Liver (tissue), 3 donors: ENCODE data around the gene NFIA.

Experiments used
- CTCF ChIP-seq: fragments of 150-350 bp; IDR thresholded peaks from 2 replicates; pipeline ENCODE4 v1.5.1; 2017; ENCODE audit warnings: improper control_type of control experiment, low read depth, low read length; ENCODE audit not compliant: missing input control
- FOXA1 ChIP-seq: IDR thresholded peaks from 2 replicates; pipeline ENCODE4 v1.6.1; 2016; ENCODE audit warnings: antibody characterized with exemption
- JUND ChIP-seq, 2 donors: IDR thresholded peaks; 2 replicates each; pipeline ENCODE4 v1.6.1; 2016; ENCODE audit warnings: antibody characterized with exemption in 2 of 2
- MAX ChIP-seq: IDR thresholded peaks from 2 replicates; pipeline ENCODE4 v1.6.1; 2016; ENCODE audit warnings: antibody characterized with exemption
- RAD21 ChIP-seq, 2 donors: IDR thresholded peaks; 2 replicates each; pipeline ENCODE4 v1.6.1; 2016; ENCODE audit warnings: antibody characterized with exemption in 2 of 2, mild to moderate bottlenecking in 2 of 2
- RXRA ChIP-seq, 2 donors: IDR thresholded peaks; 2 replicates each; pipeline ENCODE4 v1.6.1; 2017 to 2018; ENCODE audit warnings: antibody characterized with exemption in 2 of 2, mild to moderate bottlenecking in 1 of 2
- SP1 ChIP-seq: IDR thresholded peaks from 2 replicates; pipeline ENCODE4 v1.6.1; 2018; ENCODE audit warnings: antibody characterized with exemption, mild to moderate bottlenecking
- TAF1 ChIP-seq: conservative IDR thresholded peaks from 2 replicates; pipeline ENCODE4 v1.6.1; 2016; ENCODE audit warnings: antibody characterized with exemption, mild to moderate bottlenecking
- YY1 ChIP-seq: IDR thresholded peaks from 2 replicates; pipeline ENCODE4 v1.6.1; 2016; ENCODE audit warnings: antibody characterized with exemption, mild to moderate bottlenecking
- ZBTB33 ChIP-seq: IDR thresholded peaks from 2 replicates; pipeline ENCODE4 v1.6.1; 2016; ENCODE audit warnings: antibody characterized with exemption
- TF ChIP-seq, protein P1 (sequence below): IDR thresholded peaks from 2 replicates; pipeline ENCODE4 v1.6.1; 2016; ENCODE audit warnings: antibody characterized with exemption, mild to moderate bottlenecking
- donor health status: healthy.
- donor health status: healthy.

DNA sequence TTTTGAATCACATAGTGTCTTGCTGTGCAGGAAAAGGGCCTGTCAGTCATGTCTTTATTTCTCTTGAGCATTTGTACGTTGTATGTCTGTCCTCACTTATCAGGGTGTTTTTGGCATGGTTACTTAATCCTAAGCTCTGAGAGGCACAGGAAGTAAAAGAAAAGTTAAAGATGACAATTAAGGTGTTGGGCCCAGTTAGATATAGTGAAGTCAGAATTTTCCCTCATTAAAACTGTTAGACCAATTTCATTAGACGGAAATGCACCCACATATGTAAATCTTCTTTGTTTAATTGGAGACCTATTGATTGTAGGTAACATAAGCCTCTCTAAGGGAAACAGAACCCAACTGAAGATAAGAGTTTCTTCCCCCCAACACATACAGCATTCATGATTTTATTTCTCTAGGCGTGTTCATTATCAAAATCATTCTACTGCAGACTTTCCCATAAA, 21.9 kb downstream of the NFIA start:
- TF ChIP-seq CTCF: no peak
- no peak for TF ChIP-seq MAX
- TF ChIP-seq RAD21 (IDR thresholded peaks at IDR 0.05): no peak
- TF ChIP-seq YY1: no peak
- TF ChIP-seq TAF1: no peak
- TF ChIP-seq, protein P1, sequence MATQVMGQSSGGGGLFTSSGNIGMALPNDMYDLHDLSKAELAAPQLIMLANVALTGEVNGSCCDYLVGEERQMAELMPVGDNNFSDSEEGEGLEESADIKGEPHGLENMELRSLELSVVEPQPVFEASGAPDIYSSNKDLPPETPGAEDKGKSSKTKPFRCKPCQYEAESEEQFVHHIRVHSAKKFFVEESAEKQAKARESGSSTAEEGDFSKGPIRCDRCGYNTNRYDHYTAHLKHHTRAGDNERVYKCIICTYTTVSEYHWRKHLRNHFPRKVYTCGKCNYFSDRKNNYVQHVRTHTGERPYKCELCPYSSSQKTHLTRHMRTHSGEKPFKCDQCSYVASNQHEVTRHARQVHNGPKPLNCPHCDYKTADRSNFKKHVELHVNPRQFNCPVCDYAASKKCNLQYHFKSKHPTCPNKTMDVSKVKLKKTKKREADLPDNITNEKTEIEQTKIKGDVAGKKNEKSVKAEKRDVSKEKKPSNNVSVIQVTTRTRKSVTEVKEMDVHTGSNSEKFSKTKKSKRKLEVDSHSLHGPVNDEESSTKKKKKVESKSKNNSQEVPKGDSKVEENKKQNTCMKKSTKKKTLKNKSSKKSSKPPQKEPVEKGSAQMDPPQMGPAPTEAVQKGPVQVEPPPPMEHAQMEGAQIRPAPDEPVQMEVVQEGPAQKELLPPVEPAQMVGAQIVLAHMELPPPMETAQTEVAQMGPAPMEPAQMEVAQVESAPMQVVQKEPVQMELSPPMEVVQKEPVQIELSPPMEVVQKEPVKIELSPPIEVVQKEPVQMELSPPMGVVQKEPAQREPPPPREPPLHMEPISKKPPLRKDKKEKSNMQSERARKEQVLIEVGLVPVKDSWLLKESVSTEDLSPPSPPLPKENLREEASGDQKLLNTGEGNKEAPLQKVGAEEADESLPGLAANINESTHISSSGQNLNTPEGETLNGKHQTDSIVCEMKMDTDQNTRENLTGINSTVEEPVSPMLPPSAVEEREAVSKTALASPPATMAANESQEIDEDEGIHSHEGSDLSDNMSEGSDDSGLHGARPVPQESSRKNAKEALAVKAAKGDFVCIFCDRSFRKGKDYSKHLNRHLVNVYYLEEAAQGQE: no peak
- TF ChIP-seq SP1: no peak
- no peak for TF ChIP-seq ZBTB33
- no peak for TF ChIP-seq RXRA (IDR thresholded peaks at IDR 0.05)
- TF ChIP-seq JUND (IDR thresholded peaks at IDR 0.05): no peak
- TF ChIP-seq FOXA1: no peak
